HAP-1 (cell line): ENCODE measurements around the gene UNC13C.
A peak's percentile ranks its signal among the peaks of the same experiment; 100 is the strongest.
"Not testable (repeated sequence)": the region's sequence is repeated elsewhere in the genome, so short reads cannot be mapped to it uniquely, and the experiment has no call there.

Experiments used
- DNase-seq, 2 experiments: peaks; one replicate each; pipeline ENCODE4 v3.0.0-alpha.2; 2016 to 2020; ENCODE audit warnings: low spot score in 2 of 2
- H3K27me3 ChIP-seq: fragments of 250-450 bp; sonication (Bioruptor Pico); 2 replicates; pipeline ENCODE4 v1.5.1; 2020; ENCODE audit warnings: low read depth, mild to moderate bottlenecking, moderate library complexity
- H3K36me3 ChIP-seq: fragments of 250-450 bp; sonication (Bioruptor Pico); replicated peaks from 2 replicates; pipeline ENCODE4 v1.5.1; 2020; ENCODE audit warnings: mild to moderate bottlenecking
- H3K4me1 ChIP-seq: fragments of 250-450 bp; sonication (Bioruptor Pico); 2 replicates; pipeline ENCODE4 v1.5.1; 2020; ENCODE audit warnings: mild to moderate bottlenecking
- H3K4me3 ChIP-seq: fragments of 250-450 bp; sonication (Bioruptor Pico); 2 replicates; pipeline ENCODE4 v1.5.1; 2020; ENCODE audit warnings: mild to moderate bottlenecking, moderate library complexity
- H3K9me3 ChIP-seq: fragments of 250-450 bp; sonication (Bioruptor Pico); 2 replicates; pipeline ENCODE4 v1.5.1; 2020; ENCODE audit warnings: mild to moderate bottlenecking, moderate library complexity
- in situ Hi-C: fragments of 300-500 bp; cut with MboI; formaldehyde crosslinking; loops from 3 replicates; pipeline ENCODE4 v1.14.3; 2020; ENCODE audit warnings: low sequenced_read_pairs, inconsistent platforms, mixed read lengths

UNC13C gene

GRCh38 chr15:54388746-54389145, 410.5 kb downstream of the UNC13C start:
- Histone ChIP-seq H3K9me3 (no peaks in the 10 kb centered on the region), H3K27me3 (no peaks in the 10 kb centered on the region), H3K36me3 (no peaks in the 10 kb centered on the region), H3K4me1 (no peaks in the 10 kb centered on the region), H3K4me3 (no peak overlapping the region)
- in situ Hi-C loops = no loop called here
- DNase-seq = no peak

GRCh38 chr15:54410481-54410880, 432.2 kb downstream of the UNC13C start:
- no peaks in the 10 kb centered on the region for H3K4me1 ChIP-seq
- no peak overlapping the region for H3K4me3 ChIP-seq
- no peak for DNase-seq
- H3K9me3 ChIP-seq = no peaks in the 10 kb centered on the region
- H3K36me3 ChIP-seq = no peaks in the 10 kb centered on the region
- H3K27me3 ChIP-seq = no peaks in the 10 kb centered on the region
- in situ Hi-C loops = no loop called here

GRCh38 chr15:54424171-54424570, 445.9 kb downstream of the UNC13C start:
- Histone ChIP-seq H3K4me3 (no peak overlapping the region), H3K27me3 (no peaks in the 10 kb centered on the region; the same call in 1 of the 2 replicates), H3K9me3 (no peaks in the 10 kb centered on the region), H3K36me3 (no peaks in the 10 kb centered on the region), H3K4me1 (peaks cover 10% of the 10 kb centered on the region)
- no peak for DNase-seq
- in situ Hi-C loops = no loop called here

GRCh38 chr15:54428596-54428995, 450.4 kb downstream of the UNC13C start:
- in situ Hi-C loops = no loop called here
- H3K4me3 ChIP-seq = no peak overlapping the region
- H3K9me3 ChIP-seq = no peaks in the 10 kb centered on the region
- no peaks in the 10 kb centered on the region; the same call in 1 of the 2 replicates for H3K27me3 ChIP-seq
- H3K4me1 ChIP-seq = peaks cover 13% of the 10 kb centered on the region
- no peaks in the 10 kb centered on the region for H3K36me3 ChIP-seq
- DNase-seq = peak in 1 of 2 experiments; percentile 39

- H3K9me3 ChIP-seq, H3K36me3 ChIP-seq, H3K4me1 ChIP-seq, in situ Hi-C loops, DNase-seq, H3K4me3 ChIP-seq, H3K27me3 ChIP-seq: not testable (repeated sequence)
Measured at GRCh38 chr15:54450288-54450687, 472.0 kb downstream of the UNC13C start.

GRCh38 chr15:54456413-54456812, 478.2 kb downstream of the UNC13C start:
- no peak overlapping the region for H3K4me3 ChIP-seq
- DNase-seq = no peak
- no peaks in the 10 kb centered on the region for H3K9me3 ChIP-seq
- H3K4me1 ChIP-seq = no peaks in the 10 kb centered on the region
- no peaks in the 10 kb centered on the region for H3K27me3 ChIP-seq
- no peaks in the 10 kb centered on the region for H3K36me3 ChIP-seq
- in situ Hi-C loops = no loop called here

GRCh38 chr15:54462511-54462913, 484.3 kb downstream of the UNC13C start:
- H3K9me3 ChIP-seq = no peaks in the 10 kb centered on the region
- no peak for DNase-seq
- in situ Hi-C loops = no loop called here
- H3K36me3 ChIP-seq = no peaks in the 10 kb centered on the region
- no peak overlapping the region for H3K4me3 ChIP-seq
- no peaks in the 10 kb centered on the region for H3K4me1 ChIP-seq
- H3K27me3 ChIP-seq = no peaks in the 10 kb centered on the region

GRCh38 chr15:54481819-54482218, 503.6 kb downstream of the UNC13C start:
- Histone ChIP-seq H3K27me3 (no peaks in the 10 kb centered on the region), H3K9me3 (no peaks in the 10 kb centered on the region), H3K36me3 (no peaks in the 10 kb centered on the region), H3K4me3 (no peak overlapping the region), H3K4me1 (no peaks in the 10 kb centered on the region)
- in situ Hi-C loops = no loop called here
- no peak for DNase-seq

GRCh38 chr15:54482251-54482650, 504.0 kb downstream of the UNC13C start:
- H3K36me3 ChIP-seq = no peaks in the 10 kb centered on the region
- no peak overlapping the region for H3K4me3 ChIP-seq
- no peak for DNase-seq
- in situ Hi-C loops = no loop called here
- H3K4me1 ChIP-seq = no peaks in the 10 kb centered on the region
- H3K27me3 ChIP-seq = no peaks in the 10 kb centered on the region
- no peaks in the 10 kb centered on the region for H3K9me3 ChIP-seq

- H3K36me3 ChIP-seq = no peaks in the 10 kb centered on the region
- no peak overlapping the region for H3K4me3 ChIP-seq
- no peaks in the 10 kb centered on the region for H3K27me3 ChIP-seq
- H3K9me3 ChIP-seq = no peaks in the 10 kb centered on the region
- no peak for DNase-seq
- peaks cover 19% of the 10 kb centered on the region for H3K4me1 ChIP-seq
- in situ Hi-C loops = no loop called here
Measured at GRCh38 chr15:54500330-54500729, 522.1 kb downstream of the UNC13C start.

- Histone ChIP-seq H3K4me3 (no peak overlapping the region), H3K27me3 (no peaks in the 10 kb centered on the region), H3K4me1 (peaks cover 19% of the 10 kb centered on the region), H3K9me3 (no peaks in the 10 kb centered on the region), H3K36me3 (no peaks in the 10 kb centered on the region)
- no peak for DNase-seq
- in situ Hi-C loops = no loop called here
Measured at GRCh38 chr15:54502416-54503075, 524.3 kb downstream of the UNC13C start.

- in situ Hi-C loops = no loop called here
- no peaks in the 10 kb centered on the region for H3K36me3 ChIP-seq
Measured at GRCh38 chr15:54504695-54505094, 526.5 kb downstream of the UNC13C start.

GRCh38 chr15:54506977-54507524, 528.8 kb downstream of the UNC13C start:
- H3K4me1 ChIP-seq = 0 out of 2 replicates have a peak, but pooled peaks cover 3% of the 10 kb centered on the region
- in situ Hi-C loops = no loop called here
- H3K36me3 ChIP-seq = no peaks in the 10 kb centered on the region
- no peaks in the 10 kb centered on the region for H3K27me3 ChIP-seq
- no peak for DNase-seq
- H3K9me3 ChIP-seq = no peaks in the 10 kb centered on the region
- no peak overlapping the region for H3K4me3 ChIP-seq

More at GRCh38 chr15:54504695-54505094, 526.5 kb downstream of the UNC13C start:
- Histone ChIP-seq H3K4me1 (peaks cover 11% of the 10 kb centered on the region), H3K9me3 (no peaks in the 10 kb centered on the region), H3K27me3 (no peaks in the 10 kb centered on the region), H3K4me3 (no peak overlapping the region)
- DNase-seq = no peak

GRCh38 chr15:54514601-54515000, 536.4 kb downstream of the UNC13C start:
- H3K4me3 ChIP-seq = no peak overlapping the region
- no peaks in the 10 kb centered on the region for H3K27me3 ChIP-seq
- no peaks in the 10 kb centered on the region for H3K9me3 ChIP-seq
- no peaks in the 10 kb centered on the region for H3K36me3 ChIP-seq
- in situ Hi-C loops = no loop called here
- H3K4me1 ChIP-seq = no peaks in the 10 kb centered on the region
- DNase-seq = no peak
